NCI-H1930 (cell line): ENCODE measurements around the gene ARHGEF7.

ENCODE experiments used
- DNase-seq, 2 experiments: peaks; one replicate each; lab custom pipeline; 2025; lab: John Stamatoyannopoulos, UW

Gene ARHGEF7

DNA sequence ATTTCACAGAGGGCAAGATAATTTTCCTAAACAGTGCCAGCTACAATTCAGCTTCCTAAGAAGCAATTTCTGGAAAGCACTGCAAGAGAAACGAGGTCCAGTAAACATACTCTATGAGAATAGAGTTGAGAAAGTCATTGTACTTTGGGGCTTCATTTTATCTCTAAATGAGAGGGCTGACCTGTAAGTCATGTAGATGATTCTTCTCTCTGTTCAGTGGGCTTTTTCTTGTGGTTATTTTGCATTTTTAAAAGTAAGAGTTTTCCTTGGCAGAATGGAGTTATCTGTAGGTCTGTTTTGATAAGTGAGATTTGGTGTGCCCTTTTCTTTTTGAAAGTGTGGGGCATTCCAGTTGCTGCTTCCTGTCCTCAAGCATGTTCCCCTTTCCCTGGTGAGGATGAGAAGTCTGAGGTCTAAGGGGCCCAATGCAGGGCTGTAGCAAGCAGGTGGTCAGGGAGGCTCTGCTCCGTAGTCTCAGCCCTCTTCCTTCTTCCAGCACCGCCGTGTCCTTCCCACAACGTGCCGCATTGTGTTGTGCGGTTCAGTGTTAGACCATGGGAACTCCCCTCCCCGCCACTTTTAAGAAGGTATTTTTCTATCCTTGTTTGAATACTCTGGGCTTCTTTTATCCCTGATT, 86.3 kb downstream of the ARHGEF7 start:
- no peak for DNase-seq

DNA sequence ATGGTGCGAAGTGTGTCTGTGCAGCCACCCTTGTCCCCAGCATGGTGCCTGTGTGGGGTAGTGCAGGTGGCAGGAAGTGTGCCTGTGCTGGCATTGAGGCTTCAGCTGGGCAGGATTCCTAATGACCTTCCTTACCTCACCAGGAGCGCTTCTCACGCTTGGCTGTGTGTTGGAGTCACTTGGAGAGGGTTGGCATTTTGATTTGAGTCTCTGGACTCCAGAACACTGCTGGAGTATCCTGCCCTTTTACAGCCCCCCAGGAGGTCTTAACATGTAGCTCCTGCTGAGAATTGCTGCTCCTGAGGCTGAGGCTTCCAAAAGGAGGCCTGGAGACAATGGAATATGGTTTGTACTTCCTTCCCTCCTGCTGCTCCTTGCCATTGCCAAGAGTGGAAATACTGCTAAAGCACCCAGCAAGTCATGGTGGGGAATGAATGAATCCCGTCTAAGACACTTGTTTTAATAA, 87.1 kb downstream of the ARHGEF7 start:
- DNase-seq, result no peak

DNA sequence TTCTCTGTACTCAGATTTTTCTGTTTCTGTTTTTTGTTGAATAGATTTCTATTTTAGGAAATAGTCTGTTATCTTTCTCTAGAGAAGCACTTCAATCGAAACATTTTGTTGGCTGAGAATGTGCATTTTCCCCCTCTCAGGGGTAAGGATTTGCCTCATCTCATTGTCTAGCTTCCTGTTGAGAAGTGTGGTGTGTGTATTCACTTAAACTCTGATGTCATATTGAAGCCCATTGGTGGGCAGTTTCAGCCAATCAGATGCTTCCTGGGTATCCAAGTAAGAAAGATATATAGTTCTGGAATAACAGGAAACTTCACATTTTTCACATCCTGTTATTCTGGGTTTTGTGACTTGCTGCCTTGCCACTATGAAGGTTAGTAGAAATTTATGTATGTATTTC, 87.6 kb downstream of the ARHGEF7 start:
- no peak for DNase-seq

DNA sequence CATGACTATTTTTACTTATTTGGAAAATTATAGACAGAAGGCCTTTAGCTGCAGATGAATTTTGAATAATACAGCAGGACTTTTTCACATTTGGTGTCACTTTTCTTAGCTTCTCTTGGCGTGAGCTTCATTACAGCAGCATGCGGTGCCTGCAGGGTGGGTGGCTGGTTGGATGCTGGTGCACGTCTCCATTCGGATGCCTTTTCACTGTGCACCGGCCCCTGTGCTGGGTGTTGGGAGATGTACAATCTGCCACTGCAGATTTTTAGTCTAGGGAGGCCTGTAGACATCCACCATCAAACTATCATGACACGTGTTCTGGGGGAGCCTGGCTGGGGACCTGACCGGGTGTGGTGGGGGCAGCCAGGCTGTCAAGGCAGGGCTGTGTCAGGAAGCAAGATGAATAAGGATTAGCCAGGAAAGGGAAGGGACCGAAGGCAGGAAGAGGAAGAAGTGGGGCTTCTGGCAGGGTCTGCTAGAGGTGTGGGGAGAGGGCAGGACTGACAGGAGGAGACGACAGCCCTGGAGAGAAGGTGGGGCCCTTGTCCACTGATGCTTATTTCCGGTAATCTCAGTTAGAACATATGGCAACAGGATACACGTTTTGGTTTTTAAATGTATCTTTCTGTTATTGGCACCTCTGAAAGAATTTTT, 88.8 kb downstream of the ARHGEF7 start:
- DNase-seq, result no peak

DNA sequence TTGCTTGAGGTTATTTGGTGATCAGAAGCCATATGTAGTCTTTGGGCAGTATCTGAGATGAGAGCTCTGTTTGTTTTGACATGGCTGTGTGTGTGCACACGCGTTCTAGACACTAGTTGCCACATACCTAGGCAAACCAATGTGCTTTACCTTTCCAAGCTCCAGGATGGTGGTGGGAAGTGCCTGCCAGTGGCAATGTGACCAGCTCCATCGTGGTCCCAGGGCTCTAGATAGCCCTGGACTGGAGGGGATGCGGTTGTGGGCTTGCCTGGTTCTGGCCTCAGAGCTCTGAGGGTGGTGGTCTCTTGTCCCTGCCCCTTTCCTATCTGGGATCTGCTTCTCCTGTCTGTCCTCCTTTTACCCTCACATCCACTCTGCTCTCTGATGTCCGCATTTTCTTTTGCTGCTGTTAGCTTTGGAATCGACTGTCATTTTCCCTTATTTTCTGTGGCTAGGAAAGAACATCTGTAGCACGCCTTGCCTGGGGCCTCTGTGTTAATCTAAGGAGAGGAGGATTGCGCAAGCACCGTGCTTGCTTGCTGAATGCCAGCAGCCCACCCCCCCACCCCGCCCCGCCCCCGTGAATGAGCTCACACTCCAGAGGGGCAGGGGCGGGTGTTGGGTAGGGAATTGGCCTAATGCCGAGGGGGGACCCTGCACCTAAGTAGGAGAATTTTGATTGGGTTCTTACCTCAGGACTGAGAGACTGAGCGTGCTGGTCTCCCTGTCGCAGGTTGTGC, 89.5 kb downstream of the ARHGEF7 start:
- no peak for DNase-seq

DNA sequence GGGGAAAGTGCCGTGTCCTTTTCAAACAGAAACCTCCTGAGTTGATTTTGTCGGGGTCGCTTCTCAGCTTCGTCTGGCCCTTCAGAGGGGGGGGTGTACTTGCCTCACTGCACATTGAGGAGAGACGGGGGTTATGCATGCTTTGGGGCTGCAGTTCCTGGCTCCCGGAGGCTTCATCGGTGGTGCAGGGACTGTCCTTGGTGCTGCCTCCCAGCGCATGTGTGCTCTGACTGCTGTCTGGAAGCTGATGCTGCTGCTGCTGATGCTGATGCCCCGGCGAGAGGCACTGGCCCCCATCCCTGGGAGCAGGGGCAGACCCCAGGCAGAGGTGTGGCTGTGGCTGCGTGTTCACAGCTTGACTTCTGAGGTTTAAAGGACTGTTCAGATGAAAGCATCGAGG, 91.0 kb downstream of the ARHGEF7 start:
- no peak for DNase-seq

GRCh38 chr13:111209613-111210012, 94.5 kb downstream of the ARHGEF7 start:
- DNase-seq, result no peak

GRCh38 chr13:111210091-111210490, 95.0 kb downstream of the ARHGEF7 start:
- DNase-seq, result no peak

- no peak for DNase-seq
These were observed 95.7 kb downstream of the ARHGEF7 start for GRCh38 chr13:111210544-111211469.

DNA sequence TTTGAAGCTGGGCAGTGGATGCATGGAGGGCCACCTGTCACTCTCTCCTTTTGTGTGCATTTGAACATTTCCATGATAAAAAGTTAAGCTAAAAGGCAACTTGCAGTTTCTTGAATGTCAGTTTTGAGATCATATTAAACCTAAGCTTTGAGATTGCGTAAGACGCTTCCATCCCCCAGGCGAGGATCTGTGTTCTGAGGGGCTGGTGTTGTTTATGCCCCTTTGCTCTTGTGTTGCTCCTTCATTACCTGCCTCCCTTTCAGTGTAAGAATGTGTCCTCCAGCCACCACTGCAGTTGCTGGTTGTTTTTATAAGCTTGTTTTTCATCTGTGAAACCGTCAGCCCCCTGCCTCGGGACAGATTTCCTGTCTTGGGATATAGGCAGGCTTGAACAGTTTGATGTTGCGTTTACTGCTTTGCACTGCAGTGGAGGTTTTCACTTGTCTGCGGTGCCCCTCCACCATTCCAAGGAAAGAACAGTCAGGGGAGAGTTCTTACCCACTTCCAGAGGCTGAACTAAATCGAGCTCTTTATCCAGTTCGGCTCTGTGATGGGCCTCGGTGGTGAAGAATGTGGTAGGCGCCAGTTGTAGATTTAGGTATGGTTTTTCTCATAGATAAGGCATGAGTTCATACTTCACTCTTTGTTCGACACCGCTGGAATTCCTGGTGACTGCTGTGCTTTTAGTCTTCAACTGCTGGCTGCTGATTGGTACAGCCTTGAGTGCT, 96.8 kb downstream of the ARHGEF7 start:
- no peak for DNase-seq

- DNase-seq, result no peak
These were observed 97.4 kb downstream of the ARHGEF7 start for GRCh38 chr13:111212517-111212873.

DNA sequence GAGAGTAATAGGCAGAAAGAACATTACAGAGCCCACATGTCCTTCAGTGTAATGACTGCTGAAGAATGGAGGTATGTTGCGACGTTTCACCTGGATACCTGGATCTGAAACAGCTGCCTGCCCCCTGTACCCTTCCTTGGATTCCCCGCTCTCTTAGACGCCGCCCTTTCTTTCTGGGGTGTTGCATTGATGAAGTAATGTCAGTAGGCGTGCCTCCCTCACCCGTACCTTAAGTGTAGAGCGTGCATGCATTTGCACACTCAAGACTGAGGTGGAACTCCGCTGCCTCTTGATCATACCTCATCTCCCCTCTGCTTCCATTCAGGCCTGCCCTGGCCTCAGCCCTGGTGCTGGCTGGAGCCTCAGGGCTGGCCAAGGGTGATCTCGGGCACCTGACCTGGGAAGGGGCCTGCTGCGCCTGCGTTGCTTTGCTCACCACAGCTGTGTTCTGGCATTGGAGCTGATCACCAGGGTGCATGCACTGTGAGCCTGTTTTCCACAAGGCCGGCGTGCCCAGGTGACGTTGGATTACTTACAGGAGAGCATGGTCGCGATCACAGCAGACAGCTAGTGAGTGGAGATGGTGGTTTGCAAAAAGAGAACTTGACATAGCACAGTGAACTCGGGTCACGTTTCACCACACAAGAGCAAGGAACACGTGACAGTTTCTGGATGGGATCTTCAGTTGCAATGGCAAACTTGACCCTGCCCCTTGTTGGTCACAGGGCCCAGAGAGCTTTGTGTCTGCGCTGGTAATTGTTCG, 99.0 kb downstream of the ARHGEF7 start:
- no peak for DNase-seq

DNA sequence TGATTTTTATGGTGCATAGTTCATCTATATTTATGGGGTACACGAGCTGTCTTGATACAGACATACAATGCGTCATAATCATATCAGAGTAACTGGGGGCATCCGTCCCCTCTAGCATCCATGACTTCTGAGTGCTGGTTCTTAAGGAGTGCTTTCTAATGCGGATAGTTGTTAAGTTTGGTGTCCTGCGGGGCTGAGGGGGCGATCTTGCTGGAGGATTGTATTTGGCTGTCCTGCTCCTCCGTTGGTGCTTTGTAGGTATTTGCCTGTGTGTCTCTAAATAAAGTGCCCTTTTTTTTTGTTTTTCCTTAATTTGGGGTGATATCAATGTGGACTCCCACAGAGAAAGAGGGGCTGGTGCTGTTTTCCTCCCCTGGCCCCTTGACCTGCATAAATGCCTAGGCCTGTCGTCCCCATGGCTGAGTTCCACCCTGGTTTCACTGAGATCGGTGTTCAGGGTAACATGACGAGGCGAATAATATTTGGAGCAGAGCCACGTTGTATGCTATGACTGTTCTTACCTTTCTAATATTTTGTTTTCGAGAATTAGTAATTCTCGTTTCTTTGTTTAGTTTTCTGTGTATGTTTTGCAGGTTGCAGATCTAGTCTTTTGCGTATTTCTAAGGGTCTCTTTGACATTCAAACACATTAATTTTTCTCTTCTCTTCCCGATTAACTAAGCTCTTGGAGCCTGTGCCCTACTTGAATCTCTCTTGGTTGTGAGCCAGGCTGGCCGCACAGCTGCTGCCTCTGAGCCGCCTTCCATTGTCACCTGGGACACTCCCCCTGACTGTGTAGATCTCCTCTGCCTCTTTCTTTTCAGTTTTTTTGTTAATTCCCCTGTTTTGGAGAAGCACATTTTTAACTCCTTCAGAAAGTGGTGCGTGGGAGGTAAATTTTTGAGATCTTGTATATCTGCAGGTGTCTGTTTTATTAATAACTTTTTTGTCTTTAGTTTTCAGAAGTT, 100.3 kb downstream of the ARHGEF7 start:
- DNase-seq, result no peak

GRCh38 chr13:111216166-111216960, 101.3 kb downstream of the ARHGEF7 start:
- DNase-seq, result no peak

GRCh38 chr13:111217641-111218040, 102.5 kb downstream of the ARHGEF7 start:
- DNase-seq, result no peak

DNA sequence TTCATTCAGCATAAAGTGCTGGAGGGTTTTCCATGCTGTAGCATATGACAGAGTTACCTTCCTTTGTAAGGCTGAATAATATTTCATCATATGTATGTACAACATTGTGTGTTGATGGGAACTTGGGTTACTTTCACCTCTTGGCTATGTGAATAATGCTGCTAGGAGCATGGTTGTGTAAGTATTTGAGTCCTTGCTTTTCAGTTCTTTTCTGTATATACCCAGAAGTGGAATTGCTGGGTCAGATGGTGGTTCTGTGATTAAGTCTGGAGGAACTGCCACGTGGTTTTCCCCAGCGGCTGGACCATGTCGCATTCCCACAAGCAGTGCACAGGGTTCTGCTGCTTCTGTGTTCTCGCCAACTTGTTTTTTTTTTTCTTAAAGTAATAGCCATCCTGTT, 104.2 kb downstream of the ARHGEF7 start:
- DNase-seq, result no peak

- no peak for DNase-seq
These were observed 104.8 kb downstream of the ARHGEF7 start for GRCh38 chr13:111219950-111220349.

DNA sequence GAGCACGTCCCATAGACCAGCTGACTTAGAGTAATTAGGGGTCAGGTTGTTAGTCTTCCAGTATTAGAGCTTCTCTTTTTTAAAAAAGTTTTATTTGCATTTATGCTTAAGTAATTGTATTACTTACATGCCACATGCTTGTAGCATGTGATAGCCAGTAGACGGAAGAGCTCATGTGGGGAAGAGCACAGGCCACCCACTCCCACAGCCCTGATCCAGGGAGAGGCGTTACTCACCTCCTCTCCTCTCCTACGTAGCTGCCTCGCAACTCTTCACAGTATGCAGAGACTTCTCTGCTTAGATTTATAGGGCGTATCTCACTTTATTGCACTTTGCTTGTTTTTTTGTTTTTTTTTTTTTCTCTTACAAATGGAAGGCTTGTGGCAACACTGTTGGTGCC, 110.1 kb downstream of the ARHGEF7 start:
- DNase-seq, result no peak
